Mesodermal cell (in vitro differentiated cells): ENCODE measurements around the gene TEX36.
"Not testable (repeated sequence)": the region's sequence is repeated elsewhere in the genome, so short reads cannot be mapped to it uniquely, and the experiment has no call there.

Experiments
- H3K27ac ChIP-seq: 2 replicates; pipeline ENCODE4 v1.7.0; 2013; ENCODE audit warnings: mild to moderate bottlenecking, low read depth, low read length, moderate library complexity; ENCODE audit not compliant: severe bottlenecking
- H3K36me3 ChIP-seq: 2 replicates; pipeline ENCODE4 v1.7.1; 2013; ENCODE audit warnings: mild to moderate bottlenecking, low read length, moderate library complexity; ENCODE audit not compliant: control insufficient read depth, insufficient read depth
- H3K4me1 ChIP-seq: one replicate; pipeline ENCODE4 v1.7.1; 2013; ENCODE audit warnings: mild to moderate bottlenecking, low read length; ENCODE audit not compliant: insufficient read depth, control insufficient read depth, poor library complexity, severe bottlenecking
- H3K4me3 ChIP-seq: 2 replicates; pipeline ENCODE4 v1.7.0; 2013; ENCODE audit warnings: low read length, control low read depth, mild to moderate bottlenecking; ENCODE audit not compliant: insufficient read depth, poor library complexity, severe bottlenecking; ENCODE audit errors: extremely low read depth
- H3K9me3 ChIP-seq: 2 replicates; pipeline ENCODE4 v1.7.1; 2013; ENCODE audit warnings: mild to moderate bottlenecking, low read length, moderate library complexity; ENCODE audit not compliant: control insufficient read depth
- WGBS, 2 experiments: methylation state at CpG; one replicate each; pipeline ENCODE4 v1.1.5; 2013; ENCODE audit warnings: missing lambda C conversion rate in 2 of 2; ENCODE audit not compliant: insufficient coverage in 2 of 2; 5-methylcytosine and 5-hydroxymethylcytosine counted together

Gene TEX36

GRCh38 chr10:125708971-125709503 is 26.1 kb upstream of the TEX36 start:
- Histone ChIP-seq H3K36me3 (no peaks in the 10 kb centered on the region), H3K27ac (no peak overlapping the region), H3K4me3 (no peak overlapping the region), H3K4me1 (peaks cover 6% of the 10 kb centered on the region), H3K9me3 (peaks cover 5% of the 10 kb centered on the region)
- 71 to 85% methylated on average over 1 to 2 of the region's 5 CpGs for WGBS, 2 experiments

GRCh38 chr10:125707541-125708468 is 24.8 kb upstream of the TEX36 start:
- Histone ChIP-seq H3K27ac (peak overlapping the region; percentile 58), H3K4me1 (peaks cover 6% of the 10 kb centered on the region), H3K4me3 (no peak overlapping the region), H3K9me3 (peaks cover 5% of the 10 kb centered on the region), H3K36me3 (no peaks in the 10 kb centered on the region)
- 80 to 86% methylated on average over 4 to 5 of the region's 6 CpGs for WGBS, 2 experiments

- Histone ChIP-seq H3K27ac (no peak overlapping the region), H3K4me1 (no peaks in the 10 kb centered on the region), H3K36me3 (no peaks in the 10 kb centered on the region), H3K9me3 (no peaks in the 10 kb centered on the region), H3K4me3 (no peak overlapping the region)
- WGBS, 2 experiments: 17% methylated on average over 1 of the region's 3 CpGs; no CpG with 5 or more reads in 1 of the 2 experiments
Measured at GRCh38 chr10:125700355-125700911, 17.5 kb upstream of the TEX36 start.

GRCh38 chr10:125699562-125700143 is 16.7 kb upstream of the TEX36 start:
- Histone ChIP-seq H3K36me3 (no peaks in the 10 kb centered on the region), H3K27ac (no peak overlapping the region), H3K4me3 (no peak overlapping the region), H3K4me1 (peaks cover 2% of the 10 kb centered on the region), H3K9me3 (no peaks in the 10 kb centered on the region)
- 80 to 83% methylated on average over 2 of the region's 6 CpGs for WGBS, 2 experiments

GRCh38 chr10:125698481-125698998 is 15.6 kb upstream of the TEX36 start:
- no peak overlapping the region for H3K27ac ChIP-seq
- no peaks in the 10 kb centered on the region for H3K36me3 ChIP-seq
- H3K9me3 ChIP-seq: no peaks in the 10 kb centered on the region
- peaks cover 4% of the 10 kb centered on the region for H3K4me1 ChIP-seq
- no peak overlapping the region for H3K4me3 ChIP-seq
- 77 to 79% methylated on average over 5 to 8 of the region's 9 CpGs for WGBS, 2 experiments

GRCh38 chr10:125696884-125697283 is 13.9 kb upstream of the TEX36 start:
- H3K4me1 ChIP-seq, H3K36me3 ChIP-seq, H3K9me3 ChIP-seq, H3K27ac ChIP-seq, H3K4me3 ChIP-seq: not testable (repeated sequence)
- 86 to 90% methylated on average over 4 to 5 of the region's 6 CpGs for WGBS, 2 experiments

- H3K36me3 ChIP-seq: no peaks in the 10 kb centered on the region
- H3K9me3 ChIP-seq: no peaks in the 10 kb centered on the region
- H3K27ac ChIP-seq: no peak overlapping the region
- no CpG with 5 or more reads among the region's 1 CpG for WGBS, 2 experiments
- H3K4me1 ChIP-seq: peaks cover 4% of the 10 kb centered on the region
- H3K4me3 ChIP-seq: no peak overlapping the region
Measured at GRCh38 chr10:125694883-125695282, 11.9 kb upstream of the TEX36 start.

- Histone ChIP-seq H3K4me3 (no peak overlapping the region), H3K36me3 (no peaks in the 10 kb centered on the region), H3K9me3 (no peaks in the 10 kb centered on the region), H3K27ac (no peak overlapping the region), H3K4me1 (peaks cover 4% of the 10 kb centered on the region)
- 90 to 94% methylated on average over 2 of the region's 2 CpGs for WGBS, 2 experiments
Measured at GRCh38 chr10:125693524-125693847, 10.5 kb upstream of the TEX36 start.

GRCh38 chr10:125692601-125693523 is 9.9 kb upstream of the TEX36 start:
- H3K4me3 ChIP-seq: no peak overlapping the region
- H3K4me1 ChIP-seq: peaks cover 4% of the 10 kb centered on the region
- no peaks in the 10 kb centered on the region for H3K36me3 ChIP-seq
- no peak overlapping the region for H3K27ac ChIP-seq
- 88 to 91% methylated on average over 11 of the region's 12 CpGs for WGBS, 2 experiments
- no peaks in the 10 kb centered on the region for H3K9me3 ChIP-seq

- 88 to 100% methylated on average over 1 to 2 of the region's 3 CpGs for WGBS, 2 experiments
- Histone ChIP-seq H3K36me3 (no peaks in the 10 kb centered on the region), H3K27ac (no peak overlapping the region), H3K4me1 (peaks cover 4% of the 10 kb centered on the region), H3K9me3 (no peaks in the 10 kb centered on the region), H3K4me3 (no peak overlapping the region)
Measured at GRCh38 chr10:125692196-125692595, 9.2 kb upstream of the TEX36 start.
